ENCODE data around the gene MAP7D1.

MAP7D1 gene

GRCh38 chr1:36134031-36134430 is 21.9 kb upstream of the MAP7D1 start:
- no peak overlapping the region for H3K4me3 ChIP-seq (ENCODE audit: low read depth, low read length)
- TF ChIP-seq POLR2A (IDR thresholded peaks at IDR 0.05; ENCODE audit: extremely low read depth, insufficient read length) = no peak
- no peak for TF ChIP-seq MYC (IDR thresholded peaks at IDR 0.05; ENCODE audit: low read depth, low read length)
- no peak for TF ChIP-seq MAX (IDR thresholded peaks at IDR 0.05; ENCODE audit: low read depth, low read length)
- no peak for TF ChIP-seq CTCF (IDR thresholded peaks at IDR 0.05; ENCODE audit: low read depth, low read length)
- DNase-seq (ENCODE audit: low read depth) = no peak

GRCh38 chr1:36134505-36135329 is 21.2 kb upstream of the MAP7D1 start:
- DNase-seq (ENCODE audit: low read depth) = peak; percentile 59
- TF ChIP-seq CTCF (IDR thresholded peaks at IDR 0.05; ENCODE audit: low read depth, low read length) (peak; percentile 78), MYC (IDR thresholded peaks at IDR 0.05; ENCODE audit: low read depth, low read length) (no peak), POLR2A (IDR thresholded peaks at IDR 0.05; ENCODE audit: extremely low read depth, insufficient read length) (no peak)
- no peak overlapping the region for H3K4me3 ChIP-seq (ENCODE audit: low read depth, low read length)

- TF ChIP-seq POLR2A (IDR thresholded peaks at IDR 0.05; ENCODE audit: extremely low read depth, insufficient read length) (no peak), CTCF (IDR thresholded peaks at IDR 0.05; ENCODE audit: low read depth, low read length) (no peak), MAX (IDR thresholded peaks at IDR 0.05; ENCODE audit: low read depth, low read length) (no peak), MYC (IDR thresholded peaks at IDR 0.05; ENCODE audit: low read depth, low read length) (no peak)
- no peak overlapping the region for H3K4me3 ChIP-seq (ENCODE audit: low read depth, low read length)
- DNase-seq (ENCODE audit: low read depth) = no peak
Observed at GRCh38 chr1:36135330-36135667, 20.7 kb upstream of the MAP7D1 start.

GRCh38 chr1:36135796-36136195 is 20.2 kb upstream of the MAP7D1 start:
- TF ChIP-seq MAX (IDR thresholded peaks at IDR 0.05; ENCODE audit: low read depth, low read length) (no peak), MYC (IDR thresholded peaks at IDR 0.05; ENCODE audit: low read depth, low read length) (no peak), CTCF (IDR thresholded peaks at IDR 0.05; ENCODE audit: low read depth, low read length) (no peak), POLR2A (IDR thresholded peaks at IDR 0.05; ENCODE audit: extremely low read depth, insufficient read length) (no peak)
- H3K4me3 ChIP-seq (ENCODE audit: low read depth, low read length) = no peak overlapping the region
- DNase-seq (ENCODE audit: low read depth) = no peak

GRCh38 chr1:36136535-36136934 is 19.4 kb upstream of the MAP7D1 start:
- no peak overlapping the region for H3K4me3 ChIP-seq (ENCODE audit: low read depth, low read length)
- DNase-seq (ENCODE audit: low read depth) = no peak
- TF ChIP-seq MAX (IDR thresholded peaks at IDR 0.05; ENCODE audit: low read depth, low read length) = no peak
- TF ChIP-seq CTCF (IDR thresholded peaks at IDR 0.05; ENCODE audit: low read depth, low read length) = no peak
- no peak for TF ChIP-seq POLR2A (IDR thresholded peaks at IDR 0.05; ENCODE audit: extremely low read depth, insufficient read length)
- TF ChIP-seq MYC (IDR thresholded peaks at IDR 0.05; ENCODE audit: low read depth, low read length) = no peak
